ENCODE results near the gene PCSK2. TPM values are rescaled to one million over a fixed set of nuclear protein-coding genes. Genes with fewer than 3 reads are reported as not detected.

Gene PCSK2
- total RNA-seq, 1 experiment from 2014 or later = not detected

- TF ChIP-seq, protein P1, sequence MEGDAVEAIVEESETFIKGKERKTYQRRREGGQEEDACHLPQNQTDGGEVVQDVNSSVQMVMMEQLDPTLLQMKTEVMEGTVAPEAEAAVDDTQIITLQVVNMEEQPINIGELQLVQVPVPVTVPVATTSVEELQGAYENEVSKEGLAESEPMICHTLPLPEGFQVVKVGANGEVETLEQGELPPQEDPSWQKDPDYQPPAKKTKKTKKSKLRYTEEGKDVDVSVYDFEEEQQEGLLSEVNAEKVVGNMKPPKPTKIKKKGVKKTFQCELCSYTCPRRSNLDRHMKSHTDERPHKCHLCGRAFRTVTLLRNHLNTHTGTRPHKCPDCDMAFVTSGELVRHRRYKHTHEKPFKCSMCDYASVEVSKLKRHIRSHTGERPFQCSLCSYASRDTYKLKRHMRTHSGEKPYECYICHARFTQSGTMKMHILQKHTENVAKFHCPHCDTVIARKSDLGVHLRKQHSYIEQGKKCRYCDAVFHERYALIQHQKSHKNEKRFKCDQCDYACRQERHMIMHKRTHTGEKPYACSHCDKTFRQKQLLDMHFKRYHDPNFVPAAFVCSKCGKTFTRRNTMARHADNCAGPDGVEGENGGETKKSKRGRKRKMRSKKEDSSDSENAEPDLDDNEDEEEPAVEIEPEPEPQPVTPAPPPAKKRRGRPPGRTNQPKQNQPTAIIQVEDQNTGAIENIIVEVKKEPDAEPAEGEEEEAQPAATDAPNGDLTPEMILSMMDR (conservative IDR thresholded peaks at IDR 0.05) = no peak
- no peak for TF ChIP-seq EZH2 (IDR thresholded peaks at IDR 0.05; ENCODE audit: low read depth)
- Histone ChIP-seq H3K79me2 (ENCODE audit: low read depth) (no peaks in the 10 kb centered on the region), H3K9me2 (ENCODE audit: insufficient read depth) (no peaks in the 10 kb centered on the region), H3K4me2 (no peak overlapping the region), H2AFZ (no peak overlapping the region), H3K4me1 (replicated peaks; ENCODE audit: insufficient read depth) (no peaks in the 10 kb centered on the region), H4K20me1 (ENCODE audit: insufficient read depth) (no peaks in the 10 kb centered on the region), H3K4me3 (no peak overlapping the region), H3K27ac (no peak overlapping the region), H3K9me3 (ENCODE audit: insufficient read depth, low read depth) (no peaks in the 10 kb centered on the region), H3K27me3 (ENCODE audit: insufficient read depth, low read depth) (peaks cover 78% of the 10 kb centered on the region), H3K36me3 (ENCODE audit: low read depth) (no peaks in the 10 kb centered on the region), H3F3A (ENCODE audit: insufficient read depth, low read depth) (no peaks in the 10 kb centered on the region)
- ChIA-PET POLR2A (ENCODE audit: unreplicated experiment) (no interaction called here), CTCF (no interaction called here)
- no peak for DNase-seq
- intact Hi-C loops (cut with micrococcal nuclease; ENCODE audit: unreplicated experiment) = no loop called here
- BruUV-seq (replicated peaks) = no TSS peak
Observed at GRCh38 chr20:17471606-17472187, 244.9 kb downstream of the PCSK2 start.

GRCh38 chr20:17473659-17474058, 246.8 kb downstream of the PCSK2 start:
- H3K36me3 ChIP-seq (ENCODE audit: low read depth) = no peaks in the 10 kb centered on the region
- H3K27ac ChIP-seq = no peak overlapping the region
- CTCF ChIA-PET = no interaction called here
- H2AFZ ChIP-seq = no peak overlapping the region
- H3K79me2 ChIP-seq (ENCODE audit: low read depth) = no peaks in the 10 kb centered on the region
- no peaks in the 10 kb centered on the region for H4K20me1 ChIP-seq (ENCODE audit: insufficient read depth)
- DNase-seq = no peak
- H3K4me1 ChIP-seq (replicated peaks; ENCODE audit: insufficient read depth) = no peaks in the 10 kb centered on the region
- no peak overlapping the region for H3K4me3 ChIP-seq
- BruUV-seq (replicated peaks) = no TSS peak
- no peaks in the 10 kb centered on the region for H3F3A ChIP-seq (ENCODE audit: insufficient read depth, low read depth)
- H3K4me2 ChIP-seq = no peak overlapping the region
- H3K27me3 ChIP-seq (ENCODE audit: insufficient read depth, low read depth) = peaks cover 69% of the 10 kb centered on the region
- H3K9me3 ChIP-seq (ENCODE audit: insufficient read depth, low read depth) = no peaks in the 10 kb centered on the region
- no peaks in the 10 kb centered on the region for H3K9me2 ChIP-seq (ENCODE audit: insufficient read depth)
- POLR2A ChIA-PET (ENCODE audit: unreplicated experiment) = no interaction called here
- intact Hi-C loops (cut with micrococcal nuclease; ENCODE audit: unreplicated experiment) = no loop called here
- TF ChIP-seq, protein P1 (conservative IDR thresholded peaks at IDR 0.05) = no peak
- no peak for TF ChIP-seq EZH2 (IDR thresholded peaks at IDR 0.05; ENCODE audit: low read depth)

DNA sequence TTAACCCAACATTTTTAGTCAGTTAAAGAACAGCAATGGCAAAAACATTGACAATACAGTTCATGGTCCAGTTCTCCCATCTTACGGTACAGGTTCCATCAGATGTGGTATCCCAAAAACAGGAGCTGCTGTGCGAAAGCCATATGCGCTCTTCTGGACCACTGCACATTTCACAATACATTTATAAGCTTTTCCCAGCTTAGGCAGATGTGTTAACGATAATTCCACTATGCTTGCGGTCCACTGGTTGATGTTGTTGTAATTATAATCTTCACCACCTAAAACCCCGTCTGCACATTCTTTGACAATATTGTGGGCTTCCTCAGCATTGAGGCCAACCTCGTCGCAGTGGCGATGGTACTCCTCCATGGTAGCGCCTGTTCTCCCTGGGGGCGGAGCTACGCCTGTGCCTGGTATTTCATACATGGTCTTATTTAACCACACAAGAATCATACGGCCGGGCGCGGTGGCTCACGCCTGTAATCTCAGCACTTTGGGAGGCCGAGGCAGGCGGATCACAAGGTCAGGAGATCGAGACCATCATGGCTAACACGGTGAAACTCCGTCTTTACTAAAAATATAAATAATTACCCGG, 252.3 kb downstream of the PCSK2 start:
- no peaks in the 10 kb centered on the region for H3K36me3 ChIP-seq (ENCODE audit: low read depth)
- H3K27ac ChIP-seq = no peak overlapping the region
- H3K9me2 ChIP-seq (ENCODE audit: insufficient read depth) = no peaks in the 10 kb centered on the region
- no peak overlapping the region for H3K4me2 ChIP-seq
- ChIA-PET CTCF (interaction anchor here (0.7 kb wide), 1 partner anchor 219 kb away, joined by 17 read pairs; no protein-coding TSS in a partner anchor), POLR2A (ENCODE audit: unreplicated experiment) (no interaction called here)
- no peak overlapping the region for H2AFZ ChIP-seq
- BruUV-seq (replicated peaks) = no TSS peak
- intact Hi-C loops (cut with micrococcal nuclease; ENCODE audit: unreplicated experiment) = no loop called here
- peaks cover 63% of the 10 kb centered on the region for H3K27me3 ChIP-seq (ENCODE audit: insufficient read depth, low read depth)
- no peaks in the 10 kb centered on the region for H3K4me1 ChIP-seq (replicated peaks; ENCODE audit: insufficient read depth)
- H3K79me2 ChIP-seq (ENCODE audit: low read depth) = no peaks in the 10 kb centered on the region
- no peak overlapping the region for H3K4me3 ChIP-seq
- no peaks in the 10 kb centered on the region for H3K9me3 ChIP-seq (ENCODE audit: insufficient read depth, low read depth)
- no peaks in the 10 kb centered on the region for H4K20me1 ChIP-seq (ENCODE audit: insufficient read depth)
- H3F3A ChIP-seq (ENCODE audit: insufficient read depth, low read depth) = no peaks in the 10 kb centered on the region
- TF ChIP-seq EZH2 (IDR thresholded peaks at IDR 0.05; ENCODE audit: low read depth) = no peak
- TF ChIP-seq, protein P1 (conservative IDR thresholded peaks at IDR 0.05) = no peak
- DNase-seq = no peak

All from PC-9 (cell line).